Measurements from ENCODE around the gene UNC93A.
"Not testable (repeated sequence)": the region's sequence is repeated elsewhere in the genome, so short reads cannot be mapped to it uniquely, and the experiment has no call there.

The UNC93A gene

DNA sequence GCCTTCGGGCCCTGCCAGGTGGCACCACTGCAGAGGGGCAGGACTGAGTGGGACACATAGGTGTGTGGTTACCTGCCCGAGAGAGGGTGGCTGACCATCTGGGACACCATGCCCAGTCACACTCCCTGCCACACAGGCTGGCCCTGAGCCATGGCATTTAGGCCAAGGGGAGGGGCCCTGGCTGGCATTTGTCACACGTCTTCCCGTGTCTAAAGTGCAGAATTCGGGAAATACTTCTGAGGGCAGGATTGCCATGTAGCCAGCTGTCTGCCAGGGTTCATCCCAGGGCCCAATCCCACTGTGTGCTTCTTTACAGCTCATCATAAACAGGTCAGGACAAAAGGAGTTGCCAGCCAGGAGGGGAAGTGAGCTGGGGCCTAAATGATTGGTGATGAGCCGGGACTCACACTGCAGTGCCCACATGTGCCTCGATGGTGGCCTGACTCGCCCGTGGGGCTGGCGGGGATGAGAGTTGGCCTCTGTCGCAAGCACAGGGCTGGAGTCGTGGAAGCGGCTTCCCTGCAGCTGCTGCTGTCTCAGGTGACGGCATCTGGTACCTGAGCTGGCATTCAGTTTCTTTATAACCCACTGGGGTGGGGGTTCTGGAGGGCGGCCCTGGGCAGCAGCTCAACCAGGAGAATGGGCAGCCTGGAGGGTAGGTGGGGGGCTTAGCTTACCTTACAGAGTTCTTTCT is 5.9 kb upstream of the UNC93A start:
- no peaks in the 10 kb centered on the region for H3K36me3 ChIP-seq (ENCODE audit: insufficient read depth, low read length)
- no peaks in the 10 kb centered on the region for H3K4me1 ChIP-seq (ENCODE audit: control insufficient read depth, insufficient read depth, low read length, unreplicated experiment)
- no peaks in the 10 kb centered on the region for H3K79me2 ChIP-seq (ENCODE audit: control insufficient read depth, insufficient read depth, low read length, unreplicated experiment)
- no peaks in the 10 kb centered on the region for H3K27me3 ChIP-seq (ENCODE audit: insufficient read depth, low read length)
- H3K27ac ChIP-seq (ENCODE audit: low read depth, low read length) = no peak overlapping the region
- no peak overlapping the region for H2AFZ ChIP-seq (ENCODE audit: low read length, unreplicated experiment)
- no peak overlapping the region for H3K4me3 ChIP-seq (ENCODE audit: low read depth, low read length)

DNA sequence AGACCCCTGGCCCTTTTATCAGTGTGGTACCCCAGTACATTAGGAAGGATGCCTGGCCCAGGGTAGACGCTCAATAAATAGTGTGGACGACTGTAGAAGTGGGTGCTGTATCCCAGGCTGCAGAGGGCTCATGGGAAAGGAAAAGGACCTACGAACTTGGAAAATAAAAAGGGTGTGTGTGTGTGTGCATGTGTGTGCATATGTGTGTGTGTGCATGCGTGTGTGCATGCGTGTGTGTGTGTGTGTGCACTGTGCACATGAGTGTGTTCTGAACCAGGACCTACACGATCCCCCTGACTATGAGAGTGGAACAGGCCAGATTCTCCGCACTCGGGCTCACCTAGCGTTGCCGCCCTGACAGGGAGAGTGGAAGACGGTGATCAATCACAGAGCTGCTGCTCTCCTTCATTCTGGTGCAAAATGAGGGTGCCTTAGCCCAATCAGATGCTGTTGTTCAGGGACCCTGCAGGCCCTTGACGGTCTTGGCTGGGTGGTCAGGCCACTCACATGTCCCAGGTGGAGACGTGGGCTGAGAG is 3.5 kb upstream of the UNC93A start:
- Histone ChIP-seq H3K27me3 (ENCODE audit: insufficient read depth, low read length) (no peaks in the 10 kb centered on the region), H3K27ac (ENCODE audit: low read depth, low read length) (no peak overlapping the region), H3K4me3 (ENCODE audit: low read depth, low read length) (no peak overlapping the region), H3K36me3 (ENCODE audit: insufficient read depth, low read length) (no peaks in the 10 kb centered on the region), H3K79me2 (ENCODE audit: control insufficient read depth, insufficient read depth, low read length, unreplicated experiment) (no peaks in the 10 kb centered on the region), H3K4me1 (ENCODE audit: control insufficient read depth, insufficient read depth, low read length, unreplicated experiment) (no peaks in the 10 kb centered on the region), H2AFZ (ENCODE audit: low read length, unreplicated experiment) (no peak overlapping the region)

DNA sequence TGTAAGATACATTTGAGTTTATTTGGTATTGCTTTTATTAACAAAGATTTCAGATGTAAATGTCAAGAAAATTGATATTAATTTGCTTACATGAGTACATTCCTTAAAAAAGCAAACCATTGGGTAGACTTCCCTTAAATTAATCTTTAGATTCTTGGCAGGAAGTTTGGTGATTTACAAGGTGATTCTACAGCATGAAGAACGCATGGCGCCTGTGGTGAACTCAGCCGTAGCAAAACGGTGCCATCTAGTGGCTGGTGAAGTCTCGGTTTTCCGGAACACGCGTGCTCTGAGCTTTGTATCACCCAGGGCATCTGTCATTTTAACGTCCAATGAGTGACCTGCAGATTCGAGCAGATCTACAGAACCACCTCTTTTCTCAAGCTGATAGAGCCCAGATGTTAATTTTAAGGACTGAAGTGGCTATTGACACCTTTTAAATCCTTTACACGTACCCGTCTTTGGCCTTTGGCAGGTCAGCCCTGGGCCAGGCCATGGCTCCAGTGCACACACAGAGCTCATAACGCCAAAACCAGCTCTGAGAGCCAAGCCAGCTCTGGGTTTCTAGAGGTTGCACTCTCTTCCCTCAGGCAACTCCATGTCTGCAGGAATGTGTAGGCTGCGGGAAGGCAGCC is 2.4 kb upstream of the UNC93A start:
- not testable (repeated sequence) for H3K27me3 ChIP-seq (ENCODE audit: insufficient read depth, low read length); H3K4me3 ChIP-seq (ENCODE audit: low read depth, low read length); H3K4me1 ChIP-seq (ENCODE audit: control insufficient read depth, insufficient read depth, low read length, unreplicated experiment); H2AFZ ChIP-seq (ENCODE audit: low read length, unreplicated experiment); H3K27ac ChIP-seq (ENCODE audit: low read depth, low read length); H3K79me2 ChIP-seq (ENCODE audit: control insufficient read depth, insufficient read depth, low read length, unreplicated experiment); H3K36me3 ChIP-seq (ENCODE audit: insufficient read depth, low read length)

DNA sequence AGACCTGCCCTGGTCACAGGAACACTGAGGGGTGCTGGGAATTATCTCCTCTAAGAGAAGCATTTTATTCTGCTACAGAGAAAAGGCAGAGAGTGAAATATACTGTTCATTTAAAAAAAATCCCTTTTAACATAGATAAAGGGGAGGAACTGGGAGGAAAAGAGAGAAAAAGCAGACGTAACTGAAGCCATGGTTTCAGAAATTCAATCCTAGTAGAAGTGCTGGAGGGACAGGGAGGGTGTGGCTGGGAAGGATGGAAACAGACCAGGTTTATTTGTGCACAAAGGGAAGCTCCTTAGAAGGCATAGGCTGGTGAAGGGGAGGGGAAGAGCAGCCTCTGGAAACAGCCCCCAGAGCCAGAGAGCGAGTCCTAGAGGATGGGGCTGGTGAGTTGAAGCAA is 1.8 kb upstream of the UNC93A start:
- not testable (repeated sequence) for H3K27me3 ChIP-seq (ENCODE audit: insufficient read depth, low read length); H3K79me2 ChIP-seq (ENCODE audit: control insufficient read depth, insufficient read depth, low read length, unreplicated experiment); H3K4me1 ChIP-seq (ENCODE audit: control insufficient read depth, insufficient read depth, low read length, unreplicated experiment); H3K27ac ChIP-seq (ENCODE audit: low read depth, low read length); H2AFZ ChIP-seq (ENCODE audit: low read length, unreplicated experiment); H3K4me3 ChIP-seq (ENCODE audit: low read depth, low read length); H3K36me3 ChIP-seq (ENCODE audit: insufficient read depth, low read length)

DNA sequence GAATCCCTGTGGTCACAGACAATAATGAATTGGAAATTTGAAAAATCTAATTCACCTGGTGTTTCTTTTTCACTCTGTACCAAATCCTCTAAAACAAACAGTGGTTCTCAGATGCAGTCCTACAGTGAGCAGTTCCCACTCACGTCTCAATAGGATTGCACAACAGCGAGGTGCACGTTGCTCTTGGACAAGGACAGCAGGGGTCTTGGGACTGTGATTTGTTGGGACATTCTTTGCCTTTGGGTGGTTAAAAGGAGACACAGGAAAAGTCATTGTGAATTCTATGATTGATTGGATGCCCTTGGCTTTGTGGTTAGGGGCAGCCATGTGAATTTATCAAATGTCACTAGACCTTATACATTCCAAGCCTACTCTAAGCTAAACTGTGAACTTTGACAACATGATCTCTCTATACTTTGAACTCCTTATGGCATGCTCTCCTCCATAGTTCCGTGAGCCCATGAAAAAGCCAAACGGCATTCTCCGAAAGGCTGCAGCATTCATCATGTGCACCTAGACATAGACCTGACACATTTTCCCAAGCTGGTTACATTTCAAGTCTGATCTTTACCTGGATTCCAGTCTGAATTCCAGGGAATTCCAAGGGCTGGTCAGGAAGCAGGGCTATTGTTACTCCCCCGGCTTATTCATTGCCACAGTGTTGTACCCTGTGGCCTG is 647 bp downstream of the UNC93A start:
- no peaks in the 10 kb centered on the region for H3K79me2 ChIP-seq (ENCODE audit: control insufficient read depth, insufficient read depth, low read length, unreplicated experiment)
- H2AFZ ChIP-seq (ENCODE audit: low read length, unreplicated experiment) = no peak overlapping the region
- H3K4me3 ChIP-seq (ENCODE audit: low read depth, low read length) = no peak overlapping the region
- H3K27ac ChIP-seq (ENCODE audit: low read depth, low read length) = no peak overlapping the region
- no peaks in the 10 kb centered on the region for H3K36me3 ChIP-seq (ENCODE audit: insufficient read depth, low read length)
- no peaks in the 10 kb centered on the region for H3K4me1 ChIP-seq (ENCODE audit: control insufficient read depth, insufficient read depth, low read length, unreplicated experiment)
- no peaks in the 10 kb centered on the region for H3K27me3 ChIP-seq (ENCODE audit: insufficient read depth, low read length)

DNA sequence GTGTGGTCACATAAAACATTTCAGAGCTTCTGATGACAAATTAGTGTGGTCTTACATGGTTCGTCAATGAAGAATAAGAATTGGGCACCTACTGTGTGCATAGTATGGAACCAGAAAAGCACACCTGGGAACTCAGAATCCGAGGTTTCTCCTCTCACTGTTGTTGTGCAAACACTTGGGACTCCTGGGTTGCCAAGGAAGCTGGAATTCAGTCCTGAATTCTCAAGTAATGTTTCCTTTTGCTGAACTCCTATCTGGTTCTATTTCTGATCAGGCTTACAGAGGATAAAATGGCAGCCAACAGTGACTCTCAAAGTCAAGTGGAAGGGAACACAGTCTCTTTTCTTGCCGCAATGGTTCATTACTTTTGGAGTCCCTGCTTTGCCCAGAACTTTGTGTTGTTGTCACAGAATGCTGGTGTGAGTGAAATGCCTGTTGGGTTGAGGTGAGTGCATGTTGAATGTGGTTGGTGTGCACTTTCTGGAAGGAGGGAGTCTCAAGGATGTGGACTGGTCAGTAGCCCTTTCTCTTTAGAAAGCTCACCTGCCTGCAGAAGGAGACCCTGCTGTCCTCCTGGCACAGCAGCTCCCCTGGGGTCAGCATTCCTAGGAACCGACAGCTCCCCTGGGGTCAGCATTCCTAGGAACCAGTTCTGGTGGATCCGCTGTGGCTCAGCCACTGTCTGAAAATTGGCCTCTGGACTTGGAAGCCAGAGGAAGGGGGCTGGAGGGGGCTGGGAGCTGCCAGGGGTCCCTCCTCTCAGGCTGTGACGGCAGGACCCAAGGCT is 1.4 kb downstream of the UNC93A start:
- H3K79me2 ChIP-seq (ENCODE audit: control insufficient read depth, insufficient read depth, low read length, unreplicated experiment) = no peaks in the 10 kb centered on the region
- no peak overlapping the region for H3K4me3 ChIP-seq (ENCODE audit: low read depth, low read length)
- H3K36me3 ChIP-seq (ENCODE audit: insufficient read depth, low read length) = no peaks in the 10 kb centered on the region
- H2AFZ ChIP-seq (ENCODE audit: low read length, unreplicated experiment) = no peak overlapping the region
- no peaks in the 10 kb centered on the region for H3K4me1 ChIP-seq (ENCODE audit: control insufficient read depth, insufficient read depth, low read length, unreplicated experiment)
- H3K27ac ChIP-seq (ENCODE audit: low read depth, low read length) = no peak overlapping the region
- no peaks in the 10 kb centered on the region for H3K27me3 ChIP-seq (ENCODE audit: insufficient read depth, low read length)

DNA sequence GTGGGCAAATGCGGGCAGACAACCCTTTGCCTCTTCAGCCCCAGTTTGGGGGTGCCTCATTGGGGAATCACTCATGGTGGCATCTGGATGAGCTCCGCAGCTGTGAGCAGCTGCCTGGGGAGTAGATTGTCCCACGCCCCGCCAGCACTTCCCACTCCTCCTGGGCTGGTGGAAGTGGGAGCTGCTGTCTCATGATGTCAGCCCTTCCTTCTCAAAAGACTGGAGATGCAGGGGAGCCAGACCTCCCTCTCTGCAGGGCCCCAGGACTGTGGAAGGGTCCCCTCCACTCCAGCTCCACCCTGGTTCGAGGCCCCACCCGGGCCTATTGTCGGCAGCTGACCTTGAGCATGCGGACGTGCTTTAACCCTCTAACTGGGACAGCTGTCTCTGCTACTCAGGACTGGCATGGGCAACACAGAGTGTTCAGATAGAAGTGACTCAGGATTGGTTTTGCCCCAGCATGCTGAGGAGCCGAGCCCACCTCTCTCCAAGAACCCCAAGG is 2.0 kb downstream of the UNC93A start:
- Histone ChIP-seq H3K36me3 (ENCODE audit: insufficient read depth, low read length) (no peaks in the 10 kb centered on the region), H3K27me3 (ENCODE audit: insufficient read depth, low read length) (no peaks in the 10 kb centered on the region), H3K27ac (ENCODE audit: low read depth, low read length) (no peak overlapping the region), H3K4me3 (ENCODE audit: low read depth, low read length) (no peak overlapping the region), H3K79me2 (ENCODE audit: control insufficient read depth, insufficient read depth, low read length, unreplicated experiment) (no peaks in the 10 kb centered on the region), H3K4me1 (ENCODE audit: control insufficient read depth, insufficient read depth, low read length, unreplicated experiment) (no peaks in the 10 kb centered on the region), H2AFZ (ENCODE audit: low read length, unreplicated experiment) (no peak overlapping the region)

DNA sequence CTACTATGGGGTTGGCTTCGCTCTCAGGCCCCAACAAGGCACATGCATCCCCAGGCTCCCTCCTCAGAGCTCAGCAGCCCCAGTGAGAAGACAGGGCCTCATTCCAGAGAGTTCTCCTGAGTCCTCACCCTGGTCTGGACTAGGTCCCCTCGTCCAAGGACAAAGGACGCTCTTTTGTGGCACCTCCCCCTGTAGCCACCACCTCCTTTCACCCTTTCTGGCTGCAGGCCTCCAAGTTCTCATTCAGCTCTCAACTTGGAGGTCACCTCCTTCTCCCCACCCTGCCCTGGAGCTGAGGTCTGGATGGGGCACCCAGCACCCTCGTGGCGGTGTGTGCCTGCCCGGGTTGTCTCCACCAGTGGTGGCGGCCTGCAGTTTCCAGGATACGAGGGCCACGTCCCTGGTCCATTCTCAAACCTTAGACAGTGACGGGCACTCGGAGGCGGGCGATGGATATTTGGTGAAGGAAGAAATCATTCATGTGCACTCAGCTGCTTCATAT is 2.5 kb downstream of the UNC93A start:
- Histone ChIP-seq H3K27me3 (ENCODE audit: insufficient read depth, low read length) (no peaks in the 10 kb centered on the region), H3K36me3 (ENCODE audit: insufficient read depth, low read length) (no peaks in the 10 kb centered on the region), H3K4me1 (ENCODE audit: control insufficient read depth, insufficient read depth, low read length, unreplicated experiment) (no peaks in the 10 kb centered on the region), H3K27ac (ENCODE audit: low read depth, low read length) (no peak overlapping the region), H3K4me3 (ENCODE audit: low read depth, low read length) (no peak overlapping the region), H3K79me2 (ENCODE audit: control insufficient read depth, insufficient read depth, low read length, unreplicated experiment) (no peaks in the 10 kb centered on the region), H2AFZ (ENCODE audit: low read length, unreplicated experiment) (no peak overlapping the region)

DNA sequence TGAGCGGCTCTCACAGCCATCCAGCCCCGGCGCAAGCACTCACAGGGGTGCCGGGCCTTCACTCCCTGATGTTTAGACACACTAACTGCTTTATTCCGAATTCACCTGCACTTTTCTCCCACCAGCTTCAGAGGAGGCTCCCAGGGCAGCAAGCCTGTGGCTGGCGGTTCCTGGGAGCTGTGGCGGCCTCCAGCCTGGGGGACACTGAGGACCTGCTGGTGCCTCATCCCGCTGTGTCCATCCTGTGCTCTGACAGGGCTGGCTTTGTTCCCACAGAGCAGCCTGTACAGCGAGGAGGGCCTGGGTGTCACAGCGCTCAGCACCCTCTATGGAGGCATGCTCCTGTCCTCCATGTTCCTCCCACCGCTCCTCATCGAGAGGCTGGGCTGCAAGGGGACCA is 3.1 kb downstream of the UNC93A start:
- Histone ChIP-seq H2AFZ (ENCODE audit: low read length, unreplicated experiment) (no peak overlapping the region), H3K27me3 (ENCODE audit: insufficient read depth, low read length) (no peaks in the 10 kb centered on the region), H3K4me3 (ENCODE audit: low read depth, low read length) (no peak overlapping the region), H3K27ac (ENCODE audit: low read depth, low read length) (no peak overlapping the region), H3K4me1 (ENCODE audit: control insufficient read depth, insufficient read depth, low read length, unreplicated experiment) (no peaks in the 10 kb centered on the region), H3K79me2 (ENCODE audit: control insufficient read depth, insufficient read depth, low read length, unreplicated experiment) (no peaks in the 10 kb centered on the region), H3K36me3 (ENCODE audit: insufficient read depth, low read length) (no peaks in the 10 kb centered on the region)
